GM12878 (cell line): ENCODE data around the gene AFAP1L2. TPM values are rescaled to one million over a fixed set of nuclear protein-coding genes. Genes with fewer than 3 reads are reported as not detected.

Experiments
- ATAC-seq: fragments of 200-7000 bp; cut with Tn5 transposase; 3 replicates; pipeline ENCODE4 v1.9.1; 2020; ENCODE audit warnings: mild to moderate bottlenecking, moderate library complexity
- BruUV-seq: library from RNA; stranded (reverse); fragments of 400-500 nt; replicated peaks from 2 replicates; lab custom pipeline; 2021; lab: Mats Ljungman, UMichigan
- CTCF ChIA-PET: fragments of 300-600 bp; sonication (Branson Sonifier 250); formaldehyde crosslinking; extraction: SDS; loops from one replicate; lab custom pipeline; 2021; ENCODE audit warnings: inconsistent platforms; lab: Yijun Ruan, JAX
- POLR2A ChIA-PET: fragments of 350-600 bp; formaldehyde crosslinking; extraction: SDS; loops from one replicate; lab custom pipeline; 2021; ENCODE audit warnings: inconsistent platforms; lab: Charles Lee
- RAD21 ChIA-PET: fragments of 300-600 bp; sonication (Branson Sonifier 250); formaldehyde crosslinking; loops from one replicate; lab custom pipeline; 2023; ENCODE audit warnings: antibody characterized with exemption; ENCODE audit not compliant: unreplicated experiment; lab: Charles Lee
- SMC1A ChIA-PET: fragments of 300-600 bp; sonication (Branson Sonifier 250); formaldehyde crosslinking; loops from one replicate; lab custom pipeline; 2023; ENCODE audit not compliant: unreplicated experiment, uncharacterized antibody; lab: Charles Lee
- DNase-seq: peaks from one replicate; pipeline ENCODE4 v3.0.0-alpha.2; 2011; ENCODE audit warnings: low read depth, low spot score
- FAIRE-seq: peaks from 3 replicates; lab custom pipeline; 2011; peaks lifted over from hg19 to GRCh38; lab: Jason Lieb, UNC
- H2AFZ ChIP-seq: 2 replicates; pipeline ENCODE4 v1.6.0; 2011; ENCODE audit warnings: low read depth, low read length, control low read depth; ENCODE audit not compliant: control insufficient read depth
- H3K27ac ChIP-seq: 2 replicates; pipeline ENCODE4 v1.5.1; 2011; ENCODE audit warnings: control low read depth; ENCODE audit not compliant: control insufficient read depth, insufficient read depth
- H3K27me3 ChIP-seq, 2 experiments: replicated peaks in 1 of 2; 2 replicates each; pipeline versions ENCODE4 v1.6.0 to v1.6.1; 2011; ENCODE audit warnings: low read length in 1 of 2; ENCODE audit not compliant: control insufficient read depth in 2 of 2, insufficient read depth in 2 of 2
- H3K36me3 ChIP-seq, 2 experiments: 2 replicates each; pipeline ENCODE4 v1.5.1; 2011; ENCODE audit warnings: low read length in 1 of 2; ENCODE audit not compliant: control insufficient read depth in 2 of 2, insufficient read depth in 2 of 2
- H3K4me1 ChIP-seq: 2 replicates; pipeline ENCODE4 v1.6.1; 2011; ENCODE audit warnings: mild to moderate bottlenecking, low read length, moderate library complexity, mixed read lengths; ENCODE audit not compliant: control insufficient read depth, insufficient read depth
- H3K4me2 ChIP-seq: 2 replicates; pipeline ENCODE4 v1.6.0; 2011; ENCODE audit warnings: control low read depth; ENCODE audit not compliant: control insufficient read depth, insufficient read depth
- H3K4me3 ChIP-seq: fragments of 200-600 bp; sonication (generic); 2 replicates; pipeline ENCODE4 v1.5.1; 2016
- H3K79me2 ChIP-seq: 2 replicates; pipeline ENCODE4 v1.6.0; 2011; ENCODE audit warnings: low read length; ENCODE audit not compliant: control insufficient read depth, insufficient read depth
- H3K9ac ChIP-seq: 2 replicates; pipeline ENCODE4 v1.8.0; 2011; ENCODE audit warnings: low read length, control low read depth, mixed read lengths; ENCODE audit not compliant: control insufficient read depth, insufficient read depth
- H3K9me3 ChIP-seq: replicated peaks from 3 replicates; pipeline ENCODE4 v1.5.1; 2011; ENCODE audit warnings: mild to moderate bottlenecking, low read length; ENCODE audit not compliant: control insufficient read depth, insufficient read depth
- H4K20me1 ChIP-seq: 2 replicates; pipeline ENCODE4 v1.6.0; 2011; ENCODE audit not compliant: control insufficient read depth, insufficient read depth
- ATF7 ChIP-seq: fragments of 450-650 bp; IDR thresholded peaks from 2 replicates; pipeline ENCODE4 v1.6.1; 2016; ENCODE audit warnings: low read depth, mild to moderate bottlenecking
- BHLHE40 ChIP-seq, 2 experiments: fragments of 450-650 bp in 1 of 2; IDR thresholded peaks; 2 replicates each; pipeline ENCODE4 v1.6.1; 2011 to 2017; ENCODE audit warnings: low read depth in 2 of 2, borderline replicate concordance in 1 of 2, improper control_type of control experiment in 1 of 2, low read length in 1 of 2, mild to moderate bottlenecking in 1 of 2
- CHD1 ChIP-seq: IDR thresholded peaks from 2 replicates; pipeline ENCODE4 v1.6.1; 2012; ENCODE audit warnings: low read depth, low read length, improper control_type of control experiment
- GATAD2B ChIP-seq: fragments of 450-650 bp; conservative IDR thresholded peaks from 2 replicates; pipeline ENCODE4 v1.6.1; 2017; ENCODE audit warnings: low read depth, mild to moderate bottlenecking, moderate library complexity
- WGBS: methylation state at CpG from one replicate; pipeline ENCODE4 v1.1.6; 2016; ENCODE audit warnings: low lambda C conversion rate; ENCODE audit not compliant: insufficient replicate concordance, insufficient coverage; ENCODE audit errors: missing lambda C conversion rate; 5-methylcytosine and 5-hydroxymethylcytosine counted together
- in situ Hi-C: fragments of 300-500 bp; cut with MboI; formaldehyde crosslinking; loops from 9 replicates; pipeline ENCODE4 v1.14.3; 2018; ENCODE audit warnings: mixed read lengths
- intact Hi-C: fragments of 100-400 bp; cut with micrococcal nuclease; formaldehyde crosslinking; loops from one replicate; pipeline ENCODE4 v1.14.2; 2022; ENCODE audit not compliant: unreplicated experiment
- polyA plus RNA-seq, 11 experiments: library from polyadenylated mRNA; depleted of rRNA in 4 of 11; unstranded in 6 of 11; stranded (reverse) in 5 of 11; fragments of >200 nt; fragmentation: Nextera tagmentation in 4 of 11; fragmentation: Illumina TruSeq in 1 of 11; extraction: Ambion mirVana in 4 of 11; extraction: Trizol in 1 of 11; gene quantifications; 1 replicate in 1 of 11; 2 replicates in 10 of 11; pipeline versions ENCODE4 v1.2.1 to v1.2.3, GENCODE V29; 2011 to 2016; ENCODE audit warnings: inconsistent platforms in 2 of 11, missing spikeins in 2 of 11, low read depth in 1 of 11
- total RNA-seq, 4 experiments: library from RNA; depleted of rRNA in 3 of 4; stranded (reverse); fragments of >200 nt in 3 of 4; fragmentation: Illumina TruSeq in 1 of 4; extraction: Trizol in 1 of 4; gene quantifications; 2 replicates each; pipeline versions ENCODE4 v1.2.1 to v1.2.3, GENCODE V29; 2013 to 2021
- TF ChIP-seq, protein P1 (sequence below): IDR thresholded peaks from 2 replicates; pipeline ENCODE4 v1.6.1; 2011; ENCODE audit warnings: low read depth, mild to moderate bottlenecking, low read length, moderate library complexity, borderline replicate concordance; ENCODE audit errors: extremely low read depth

AFAP1L2 gene
- total and polyA plus RNA-seq, 10 of the 15 experiments (the other 5 are each of a cell fraction or from before 2014, with no cell fraction given) = 0.03 to 4.0 (median 0.34) TPM

DNA sequence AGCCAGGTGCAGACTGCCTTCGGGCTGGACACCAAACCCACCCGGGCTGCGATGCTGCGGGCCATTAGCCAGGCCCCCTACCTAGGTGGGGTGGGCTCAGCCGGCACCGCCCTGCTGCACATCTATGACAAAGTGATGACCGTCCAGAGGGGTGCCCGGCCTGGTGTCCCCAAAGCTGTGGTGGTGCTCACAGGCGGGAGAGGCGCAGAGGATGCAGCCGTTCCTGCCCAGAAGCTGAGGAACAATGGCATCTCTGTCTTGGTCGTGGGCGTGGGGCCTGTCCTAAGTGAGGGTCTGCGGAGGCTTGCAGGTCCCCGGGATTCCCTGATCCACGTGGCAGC lies 115.2 kb downstream of the AFAP1L2 start:
- TF ChIP-seq ATF7 = no peak
- TF ChIP-seq, protein P1, sequence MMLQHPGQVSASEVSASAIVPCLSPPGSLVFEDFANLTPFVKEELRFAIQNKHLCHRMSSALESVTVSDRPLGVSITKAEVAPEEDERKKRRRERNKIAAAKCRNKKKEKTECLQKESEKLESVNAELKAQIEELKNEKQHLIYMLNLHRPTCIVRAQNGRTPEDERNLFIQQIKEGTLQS = no peak
- no peak for TF ChIP-seq GATAD2B
- no peak for TF ChIP-seq BHLHE40 (IDR thresholded peaks at IDR 0.05; ENCODE audit: borderline replicate concordance in 1 of 2, low read depth in 2 of 2, low read length in 1 of 2)
- H3K4me1 ChIP-seq = no peaks in the 10 kb centered on the region
- BruUV-seq = no TSS peak
- intact Hi-C loops = no loop called here
- no peaks in the 10 kb centered on the region for H3K79me2 ChIP-seq
- DNase-seq = no peak
- no peak overlapping the region for H3K27ac ChIP-seq
- FAIRE-seq = no peak
- H3K4me2 ChIP-seq = no peak overlapping the region
- no peaks in the 10 kb centered on the region for H3K9me3 ChIP-seq
- RAD21 ChIA-PET = no interaction called here
- H2AFZ ChIP-seq = no peak overlapping the region
- no peak overlapping the region for H3K4me3 ChIP-seq
- CTCF ChIA-PET = interaction anchor here (1.0 to 1.3 kb wide), 2 partner anchors 15 to 35 kb away, joined by 3 to 4 read pairs; no protein-coding TSS in a partner anchor
- H4K20me1 ChIP-seq = no peaks in the 10 kb centered on the region
- no peaks in the 10 kb centered on the region for H3K27me3 ChIP-seq
- ATAC-seq = no peak
- SMC1A ChIA-PET = no interaction called here
- H3K9ac ChIP-seq = no peak overlapping the region
- in situ Hi-C loops = no loop called here
- WGBS = 36% methylated on average over 16 of the region's 16 CpGs
- POLR2A ChIA-PET = no interaction called here
- H3K36me3 ChIP-seq = no peaks in the 10 kb centered on the region

DNA sequence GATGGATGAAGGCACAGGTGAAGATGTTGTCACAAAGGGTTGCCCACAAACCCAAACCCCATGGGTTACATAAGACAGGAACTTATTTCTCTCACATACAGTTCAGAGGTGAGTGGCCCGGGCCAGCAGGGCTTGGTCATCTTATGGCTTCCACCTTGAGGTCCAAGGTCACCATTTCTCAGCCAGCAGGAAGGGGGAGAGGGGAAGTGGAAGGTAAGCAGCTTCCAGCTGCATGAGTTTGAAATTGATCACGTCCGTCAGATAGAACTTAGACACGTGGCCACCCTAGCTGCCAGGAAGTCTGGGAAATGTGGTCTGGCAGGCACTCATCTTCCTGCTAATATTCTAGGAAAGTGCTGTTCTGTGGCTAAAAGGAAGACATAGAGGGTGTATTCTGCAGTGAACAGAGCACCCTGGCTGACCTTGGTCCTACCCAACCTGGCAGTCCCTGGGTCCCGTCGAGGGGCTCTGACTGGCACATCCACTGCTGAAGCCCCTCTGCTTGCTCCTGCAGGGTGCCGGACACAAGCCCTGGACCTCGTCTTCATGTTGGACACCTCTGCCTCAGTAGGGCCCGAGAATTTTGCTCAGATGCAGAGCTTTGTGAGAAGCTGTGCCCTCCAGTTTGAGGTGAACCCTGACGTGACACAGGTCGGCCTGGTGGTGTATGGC lies 115.7 kb downstream of the AFAP1L2 start:
- ATAC-seq (no peak), DNase-seq (no peak), FAIRE-seq (no peak)
- RAD21 ChIA-PET = no interaction called here
- intact Hi-C loops = no loop called here
- Histone ChIP-seq H3K27ac (no peak overlapping the region), H3K36me3 (no peaks in the 10 kb centered on the region), H3K4me1 (no peaks in the 10 kb centered on the region), H4K20me1 (no peaks in the 10 kb centered on the region), H3K4me3 (no peak overlapping the region), H3K27me3 (no peaks in the 10 kb centered on the region), H2AFZ (no peak overlapping the region), H3K9ac (no peak overlapping the region), H3K79me2 (no peaks in the 10 kb centered on the region), H3K4me2 (no peak overlapping the region), H3K9me3 (no peaks in the 10 kb centered on the region)
- TF ChIP-seq CHD1 = no peak
- in situ Hi-C loops = no loop called here
- no TSS peak for BruUV-seq
- POLR2A ChIA-PET = no interaction called here
- CTCF ChIA-PET = interaction anchor here (1.3 kb wide), 1 partner anchor 15 kb away, joined by 4 read pairs; no protein-coding TSS in a partner anchor
- SMC1A ChIA-PET = no interaction called here
- 39% methylated on average over 11 of the region's 11 CpGs for WGBS
